NCI-H2171 (cell line): Measurements from ENCODE around the gene CAMTA1.
A peak's percentile ranks its signal among the peaks of the same experiment; 100 is the strongest.

Experiments used
- DNase-seq: peaks from one replicate; lab custom pipeline; 2025; lab: John Stamatoyannopoulos, UW

CAMTA1 gene

GRCh38 chr1:6979003-6979613, 193.9 kb downstream of the CAMTA1 start:
- DNase-seq: no peak

DNA sequence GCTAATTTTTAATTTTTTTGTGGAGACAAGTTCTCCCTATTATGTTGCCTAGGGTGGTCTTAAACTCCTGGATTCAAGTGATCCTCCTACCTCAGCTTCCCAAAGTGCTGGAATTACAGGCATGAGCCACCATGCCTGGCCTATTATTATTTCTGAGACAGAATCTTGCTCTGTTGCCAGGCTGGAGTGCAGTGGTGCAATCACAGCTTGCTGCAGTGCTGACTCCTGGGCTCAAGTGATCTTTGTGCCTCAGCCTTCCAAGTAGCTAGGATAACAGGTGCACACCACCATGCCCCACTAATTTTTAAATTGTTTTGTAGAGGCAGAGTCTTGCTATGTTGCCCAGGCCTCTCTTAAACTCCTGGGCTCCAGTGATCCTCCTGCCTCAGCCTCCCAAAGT, 196.3 kb downstream of the CAMTA1 start:
- DNase-seq: no peak

DNA sequence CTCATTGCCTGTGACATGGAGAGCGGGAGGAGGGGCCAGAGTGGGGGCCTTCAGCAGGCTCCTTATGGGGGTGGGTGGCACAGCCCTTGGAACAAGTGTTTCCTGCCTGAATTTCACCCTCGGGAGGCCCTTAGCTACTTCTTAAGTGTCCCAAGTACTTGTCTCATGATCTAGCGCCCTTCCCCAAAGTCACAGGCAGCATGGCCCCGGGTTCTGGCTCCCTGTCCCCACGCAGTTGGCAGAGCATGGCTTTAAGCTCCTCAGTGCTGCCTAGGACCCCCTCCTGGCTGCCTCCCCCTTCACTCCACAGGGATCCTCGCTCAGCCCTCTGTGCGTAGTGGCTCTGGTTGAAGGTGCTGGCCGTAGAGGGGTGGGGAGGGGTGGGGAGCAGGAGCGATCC, 197.2 kb downstream of the CAMTA1 start:
- DNase-seq: no peak

GRCh38 chr1:6982860-6983259, 197.6 kb downstream of the CAMTA1 start:
- no peak for DNase-seq

DNA sequence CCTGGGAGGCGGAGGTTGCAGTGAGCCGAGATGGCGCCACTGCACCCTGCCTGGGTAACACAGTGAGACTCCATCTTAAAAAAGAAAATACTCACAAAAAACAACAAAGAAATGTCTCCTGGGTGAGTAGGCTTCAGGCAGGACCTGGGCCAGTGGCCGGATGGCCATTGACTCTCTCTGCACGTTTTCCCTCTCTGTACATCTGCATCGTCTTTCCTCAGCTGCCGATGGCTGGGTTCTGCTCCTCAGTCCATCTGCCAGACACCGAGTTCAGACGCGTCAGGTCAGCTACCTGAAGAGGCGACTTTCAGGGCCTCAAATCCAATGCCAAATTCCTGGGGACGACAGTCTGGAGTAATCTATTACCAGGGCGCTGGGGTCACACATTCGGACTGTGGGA, 199.3 kb downstream of the CAMTA1 start:
- no peak for DNase-seq

GRCh38 chr1:6984986-6985385, 199.7 kb downstream of the CAMTA1 start:
- DNase-seq: no peak

DNA sequence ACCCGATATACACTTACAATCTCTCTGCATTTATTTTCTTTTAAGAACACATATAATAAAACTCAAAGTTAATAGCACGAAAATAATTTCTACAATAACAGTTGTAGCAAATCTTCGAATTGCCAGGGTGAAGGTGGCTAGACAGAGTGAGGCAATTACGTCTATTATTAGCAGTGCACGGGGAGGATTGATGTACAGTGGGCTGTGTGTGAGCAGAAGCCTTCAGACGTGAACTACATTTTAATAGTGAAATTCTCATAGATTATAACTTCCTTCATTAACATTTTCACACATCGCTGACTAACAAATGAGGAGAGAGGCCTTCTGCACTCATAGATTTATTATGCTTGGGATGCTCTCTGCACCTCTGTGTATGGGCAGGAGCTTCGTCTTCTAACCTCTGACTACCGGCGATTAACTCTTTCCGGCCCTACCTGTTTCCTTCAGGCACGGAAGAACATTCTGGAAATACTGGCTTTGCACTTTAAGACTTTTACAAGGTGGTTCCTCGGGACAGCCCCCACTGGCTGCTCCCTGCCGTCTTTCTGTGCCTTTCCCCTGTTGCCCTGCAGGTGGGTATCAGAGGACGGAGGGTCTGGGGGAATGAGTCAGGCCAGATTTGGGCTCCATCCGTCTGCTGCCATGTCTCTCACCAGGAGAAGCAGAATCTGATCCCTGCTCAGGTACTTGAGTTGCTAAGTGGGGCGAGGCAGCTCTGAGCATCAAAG, 200.5 kb downstream of the CAMTA1 start:
- DNase-seq: no peak

GRCh38 chr1:6986281-6986680, 201.0 kb downstream of the CAMTA1 start:
- no peak for DNase-seq

DNA sequence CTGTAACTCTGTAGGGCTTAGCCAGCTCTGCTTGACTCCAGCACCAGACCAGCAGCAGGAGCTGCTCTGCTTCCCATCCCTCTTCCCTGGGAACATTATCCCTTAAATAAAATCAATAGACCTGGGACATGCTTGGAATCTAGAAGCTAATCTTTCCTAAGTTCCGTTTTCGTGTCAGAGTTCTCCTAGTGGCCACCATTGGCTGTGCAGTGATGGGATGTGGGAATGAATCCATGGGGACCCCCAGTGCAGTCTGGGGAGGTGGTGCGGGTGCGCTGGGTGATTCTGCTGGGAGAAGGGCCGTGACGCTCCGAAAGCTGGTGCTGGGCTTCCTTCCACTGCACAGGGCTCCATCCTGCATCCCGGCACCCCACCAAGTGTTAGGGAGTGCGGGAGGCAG, 202.7 kb downstream of the CAMTA1 start:
- no peak for DNase-seq

DNA sequence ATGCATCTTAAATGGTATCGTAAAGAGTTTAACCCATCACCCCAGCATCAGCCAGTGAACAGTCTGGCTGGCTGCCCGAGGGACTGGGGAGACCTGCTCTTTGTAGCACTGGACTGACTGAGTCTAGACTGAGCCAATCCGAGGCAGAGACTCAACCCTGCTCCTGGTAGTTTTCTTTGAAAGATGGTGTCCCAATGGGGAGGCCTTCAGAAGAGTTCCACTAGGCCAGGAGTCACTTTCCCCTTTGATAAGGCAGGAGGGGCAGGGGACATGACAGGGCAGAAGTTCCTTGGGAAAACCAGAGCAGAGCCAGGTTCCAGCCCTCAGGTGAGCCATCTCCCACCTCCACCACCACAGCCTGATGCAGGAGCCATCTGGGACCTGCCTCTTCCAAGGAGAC, 203.5 kb downstream of the CAMTA1 start:
- no peak for DNase-seq

DNA sequence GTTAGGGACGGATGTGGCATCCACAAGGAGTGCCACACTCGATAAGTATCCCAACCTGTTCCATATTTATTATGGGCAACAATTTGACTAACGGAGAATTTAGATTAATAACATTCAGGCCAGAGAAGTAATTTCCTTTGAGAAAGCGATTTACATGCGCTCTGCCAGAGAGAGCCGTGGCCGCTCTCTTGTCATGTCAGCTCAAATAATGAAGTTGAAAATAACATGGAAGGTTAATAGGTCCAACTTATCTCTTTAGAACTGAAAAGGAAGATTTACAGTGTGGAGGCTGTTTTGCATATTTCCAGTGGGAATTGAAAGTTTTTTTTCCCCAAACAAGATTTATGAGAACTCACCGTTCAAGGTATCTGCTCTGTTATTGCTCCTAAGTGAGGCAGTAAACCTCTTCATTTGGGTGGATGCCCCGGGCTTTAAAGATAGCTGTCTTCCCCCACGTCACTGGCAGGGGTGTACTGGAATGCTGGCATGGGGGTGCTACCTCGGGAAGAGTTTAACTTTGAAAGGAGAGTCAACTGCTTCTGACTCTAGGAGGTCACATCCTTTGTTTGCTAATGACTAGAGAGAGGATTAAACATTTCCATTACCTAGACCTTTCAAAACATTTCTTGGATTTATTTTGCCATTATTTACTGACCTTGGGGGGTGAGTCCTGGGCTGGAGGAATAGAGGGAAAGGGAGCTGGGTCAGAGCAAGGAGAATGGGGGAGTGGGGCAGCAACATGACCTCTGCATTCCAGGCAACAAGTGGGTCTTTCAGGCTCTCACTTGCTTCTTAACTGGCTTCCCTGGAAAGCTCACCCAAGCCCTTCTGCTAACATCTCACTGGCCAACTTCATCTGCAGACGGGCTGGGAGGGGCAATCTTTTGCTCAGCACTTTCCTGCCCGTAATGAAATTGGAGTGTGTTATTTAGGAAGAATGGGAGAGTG, 204.2 kb downstream of the CAMTA1 start:
- DNase-seq: no peak

DNA sequence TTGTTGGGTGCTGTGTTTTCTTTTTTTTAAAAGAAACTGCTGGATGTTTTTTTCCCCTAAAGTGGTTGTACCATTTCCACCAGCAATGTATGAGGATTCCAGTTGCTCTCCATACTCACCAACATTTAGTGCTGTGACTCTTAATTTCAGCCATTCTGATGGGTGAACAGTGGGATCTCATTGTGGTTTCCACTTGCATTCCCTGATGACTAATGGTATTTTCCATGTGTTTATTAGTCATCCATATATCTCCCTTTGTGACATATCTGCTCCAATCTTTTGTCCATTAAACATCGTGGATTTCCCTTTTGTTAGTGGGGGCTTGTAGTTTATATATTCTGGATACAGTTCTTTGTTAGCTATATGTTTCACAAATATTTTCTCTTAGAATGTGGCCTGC, 206.0 kb downstream of the CAMTA1 start:
- DNase-seq: no peak

DNA sequence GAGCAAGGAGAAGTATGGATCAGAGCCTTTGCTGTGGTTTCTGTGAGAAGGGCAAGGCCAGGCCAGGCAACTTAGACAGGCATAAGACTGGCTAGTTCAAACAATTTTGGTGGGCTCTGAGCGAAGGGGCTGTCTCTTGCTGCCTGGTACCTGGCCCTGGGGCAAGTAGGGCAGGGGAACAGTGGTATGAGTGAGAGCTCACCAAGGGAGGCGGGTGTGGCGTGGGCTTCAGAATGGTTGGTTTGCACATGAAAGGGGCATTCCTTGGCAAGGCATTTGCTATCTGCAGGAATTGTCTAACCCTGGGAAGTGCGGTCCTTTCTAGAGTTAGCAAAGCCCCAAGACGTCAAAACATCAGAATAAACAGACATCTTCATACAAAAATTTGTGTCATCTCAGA, 210.5 kb downstream of the CAMTA1 start:
- DNase-seq: no peak

GRCh38 chr1:6996371-6996770, 211.1 kb downstream of the CAMTA1 start:
- DNase-seq: no peak

DNA sequence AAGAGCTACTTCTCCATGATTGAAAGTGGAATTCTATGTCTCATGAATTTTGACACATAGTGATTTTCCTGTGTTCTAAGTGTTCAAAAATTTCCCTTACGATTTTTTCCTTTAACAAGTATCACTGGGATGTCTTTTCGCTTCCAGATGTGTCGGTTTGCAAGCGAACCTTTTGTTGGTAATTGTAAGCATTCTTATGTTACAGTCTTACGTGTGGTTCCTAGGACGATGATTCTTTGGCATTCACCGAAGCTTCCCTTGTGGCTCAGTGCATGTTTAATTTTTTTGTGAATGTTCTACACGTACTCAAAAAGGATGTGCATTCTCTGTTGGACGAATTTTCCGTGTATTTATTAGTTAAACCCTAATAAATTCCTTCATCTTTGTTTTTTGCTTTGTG, 211.6 kb downstream of the CAMTA1 start:
- DNase-seq: no peak

DNA sequence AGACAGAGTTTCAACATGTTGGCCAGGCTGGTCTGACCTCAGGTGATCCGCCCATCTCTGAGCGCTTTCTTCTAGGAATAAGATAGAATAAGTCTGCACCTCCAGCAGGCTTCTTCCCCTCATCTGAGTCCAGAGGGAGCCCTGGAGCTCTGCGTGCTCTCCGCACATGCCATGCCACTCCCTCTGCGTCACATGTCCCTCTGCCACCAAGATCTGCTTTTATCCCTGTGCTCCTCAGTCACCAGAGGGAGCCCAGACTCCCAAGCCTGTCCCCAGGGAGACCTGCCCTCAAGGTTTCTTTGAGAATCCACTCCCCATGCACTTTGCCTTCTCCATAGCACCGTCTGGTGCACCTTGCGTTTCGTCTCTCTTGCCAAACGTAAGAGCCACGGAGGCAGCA, 213.0 kb downstream of the CAMTA1 start:
- DNase-seq: peak; percentile 71

GRCh38 chr1:6999826-7000225, 214.6 kb downstream of the CAMTA1 start:
- DNase-seq: no peak

GRCh38 chr1:7000720-7001119, 215.5 kb downstream of the CAMTA1 start:
- DNase-seq: no peak

DNA sequence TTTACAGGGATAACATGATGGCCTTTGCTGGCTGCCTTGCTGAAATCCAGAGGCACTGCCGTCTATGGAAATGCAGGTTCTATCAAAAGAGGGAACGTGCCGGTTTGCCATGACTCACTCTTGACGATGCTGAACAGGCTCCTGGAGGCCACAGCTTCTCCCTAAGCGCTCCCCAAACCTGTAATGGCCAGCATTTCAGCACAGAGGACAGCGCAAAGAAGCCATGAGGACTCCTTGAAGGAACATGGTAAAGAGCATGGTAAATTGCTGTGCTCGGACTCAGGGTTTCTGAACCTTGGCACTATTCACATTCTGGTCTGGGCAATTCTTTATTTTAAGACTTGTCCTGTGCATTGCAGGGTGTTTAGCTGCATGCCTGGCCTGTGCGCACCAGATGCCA, 217.5 kb downstream of the CAMTA1 start:
- DNase-seq: no peak

GRCh38 chr1:7003676-7004075, 218.4 kb downstream of the CAMTA1 start:
- no peak for DNase-seq

GRCh38 chr1:7004181-7004580, 218.9 kb downstream of the CAMTA1 start:
- no peak for DNase-seq

DNA sequence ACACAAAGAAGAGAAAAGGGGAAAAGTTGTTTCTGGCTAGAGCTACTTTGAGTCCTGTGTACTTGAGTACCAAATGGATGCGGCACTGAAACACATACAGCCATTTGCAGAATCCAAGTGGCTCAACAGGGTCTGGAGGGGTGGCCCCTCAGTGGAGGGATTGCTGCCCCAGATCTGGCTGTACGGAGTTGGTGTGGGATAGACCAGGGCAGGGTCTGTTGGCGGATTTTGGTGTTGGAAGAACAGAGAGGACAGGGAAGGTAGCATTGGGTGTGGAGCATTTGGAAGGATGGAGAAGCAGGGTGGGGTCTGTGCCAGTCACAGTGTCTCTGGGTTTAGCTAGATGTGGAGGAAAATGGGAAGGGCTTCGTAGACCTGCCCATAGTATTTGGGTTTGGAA, 220.5 kb downstream of the CAMTA1 start:
- no peak for DNase-seq
